Stimulated activated CD8-positive, alpha-beta memory T cell treated with anti-CD3 and anti-CD28 coated beads, Interleukin-15, amount 100 ng/mL, for 4 hours (primary cell): ENCODE data around the gene PDHA1.

Experiments used
- DNase-seq, 2 donors: peaks; one replicate each; pipeline ENCODE4 v3.0.0-alpha.2; 2020; ENCODE audit warnings: low read depth in 2 of 2

The PDHA1 gene

GRCh38 chrX:19343535-19344408, at the start of gene PDHA1:
Gene PDHA1, plus strand, starts transcription at chrX:19343927. Its CDS starts 111 bp downstream, at chrX:19344038.
- DNase-seq, result peak; percentile 78 to 86

- no peak for DNase-seq
These were observed 40.4 kb upstream of the PDHA1 start for GRCh38 chrX:19303256-19303880.

- no peak for DNase-seq
These were observed 17.2 kb upstream of the PDHA1 start for GRCh38 chrX:19326567-19326966.

GRCh38 chrX:19331831-19332230, 11.9 kb upstream of the PDHA1 start:
- no peak for DNase-seq

GRCh38 chrX:19332983-19333382, 10.7 kb upstream of the PDHA1 start:
- no peak for DNase-seq

GRCh38 chrX:19334945-19335626, 8.6 kb upstream of the PDHA1 start:
- no peak for DNase-seq

GRCh38 chrX:19342331-19342906, 1.3 kb upstream of the PDHA1 start:
- DNase-seq, result no peak

- DNase-seq, result no peak
These were observed 617 bp upstream of the PDHA1 start for GRCh38 chrX:19343085-19343534.

GRCh38 chrX:19344661-19345060, 934 bp downstream of the PDHA1 start:
- DNase-seq, result no peak

GRCh38 chrX:19347916-19348315, 4.2 kb downstream of the PDHA1 start:
- no peak for DNase-seq

GRCh38 chrX:19349264-19349663, 5.5 kb downstream of the PDHA1 start:
- DNase-seq, result no peak

- no peak for DNase-seq
These were observed 7.2 kb downstream of the PDHA1 start for GRCh38 chrX:19350941-19351384.

GRCh38 chrX:19354625-19355024, 10.9 kb downstream of the PDHA1 start:
- no peak for DNase-seq

- no peak for DNase-seq
These were observed 14.8 kb downstream of the PDHA1 start for GRCh38 chrX:19358521-19358920.

GRCh38 chrX:19360903-19361302, 17.2 kb downstream of the PDHA1 start:
- DNase-seq, result no peak

GRCh38 chrX:19361701-19362100, 18.0 kb downstream of the PDHA1 start:
- no peak for DNase-seq

GRCh38 chrX:19368576-19368975, 24.8 kb downstream of the PDHA1 start:
- no peak for DNase-seq

GRCh38 chrX:19370061-19370460, 26.3 kb downstream of the PDHA1 start:
- no peak for DNase-seq

- DNase-seq, result peak; percentile 23 to 26
These were observed 28.4 kb downstream of the PDHA1 start for GRCh38 chrX:19372170-19372546.

GRCh38 chrX:19372547-19373331, 29.0 kb downstream of the PDHA1 start:
- no peak for DNase-seq

GRCh38 chrX:19373351-19373891, 29.7 kb downstream of the PDHA1 start:
- no peak for DNase-seq
